Ectodermal cell (in vitro differentiated cells): ENCODE results near the gene MYBPC1.
"Not testable (repeated sequence)": the region's sequence is repeated elsewhere in the genome, so short reads cannot be mapped to it uniquely, and the experiment has no call there.

Source experiments
- H3K27ac ChIP-seq: 2 replicates; pipeline ENCODE4 v1.7.0; 2013; ENCODE audit warnings: mild to moderate bottlenecking, low read depth, low read length; ENCODE audit not compliant: insufficient read depth, poor library complexity, severe bottlenecking
- H3K27me3 ChIP-seq: 2 replicates; pipeline ENCODE4 v1.7.0; 2013; ENCODE audit warnings: mild to moderate bottlenecking, low read length; ENCODE audit not compliant: insufficient read depth, control insufficient read depth, poor library complexity, severe bottlenecking
- H3K36me3 ChIP-seq: one replicate; pipeline ENCODE4 v1.7.0; 2013; ENCODE audit warnings: low read length; ENCODE audit not compliant: control insufficient read depth, insufficient read depth
- H3K4me1 ChIP-seq: one replicate; pipeline ENCODE4 v1.7.0; 2013; ENCODE audit warnings: low read length; ENCODE audit not compliant: control insufficient read depth, insufficient read depth
- H3K4me3 ChIP-seq: 2 replicates; pipeline ENCODE4 v1.7.0; 2013; ENCODE audit warnings: low read depth, low read length, control low read depth; ENCODE audit not compliant: insufficient read depth
- H3K9me3 ChIP-seq: 2 replicates; pipeline ENCODE4 v1.7.0; 2013; ENCODE audit warnings: mild to moderate bottlenecking, low read length, moderate library complexity; ENCODE audit not compliant: control insufficient read depth
- WGBS, 2 experiments: methylation state at CpG; one replicate each; pipeline ENCODE4 v1.1.7; 2013; ENCODE audit warnings: missing lambda C conversion rate in 2 of 2; 5-methylcytosine and 5-hydroxymethylcytosine counted together

MYBPC1 gene

DNA sequence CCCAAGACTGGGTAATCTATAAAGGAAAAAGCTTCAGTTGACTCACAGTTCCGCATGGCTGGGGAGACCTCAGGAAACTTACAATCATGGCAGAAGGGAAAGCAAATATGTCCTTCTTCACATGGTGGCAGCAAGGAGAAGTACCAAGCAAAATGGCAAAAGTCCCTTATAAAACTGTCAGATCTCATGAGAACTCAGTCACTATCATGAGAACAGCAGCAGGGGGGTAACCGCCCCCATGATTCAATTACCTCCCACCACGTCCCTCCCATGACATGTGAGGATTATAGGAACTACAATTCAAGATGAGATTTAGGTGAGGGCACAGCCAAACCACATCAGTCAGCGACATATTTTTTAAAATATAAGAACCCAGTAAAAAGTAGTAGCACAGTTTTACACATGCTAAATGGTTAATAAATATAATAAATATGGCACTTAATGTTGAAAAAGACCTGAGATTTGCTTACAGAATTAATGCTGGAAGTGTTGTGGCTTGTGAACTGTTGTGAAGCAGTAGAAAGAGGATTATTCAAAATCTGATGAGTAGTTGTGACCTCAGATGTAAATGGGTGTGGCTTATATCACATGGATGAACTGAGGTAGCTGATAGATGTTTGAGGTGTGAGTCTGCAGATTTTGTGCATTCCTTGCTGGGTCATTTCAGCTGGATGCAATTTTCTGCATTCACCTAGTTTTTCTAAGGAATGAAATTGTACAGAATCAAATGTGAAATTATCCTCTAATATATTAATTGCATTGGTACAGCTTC lies 55.8 kb downstream of the MYBPC1 start:
- 50 to 87% methylated on average over 1 to 3 of the region's 4 CpGs for WGBS, 2 experiments
- Histone ChIP-seq H3K4me1 (no peaks in the 10 kb centered on the region), H3K9me3 (no peaks in the 10 kb centered on the region), H3K4me3 (no peak overlapping the region), H3K27ac (no peak overlapping the region), H3K36me3 (no peaks in the 10 kb centered on the region), H3K27me3 (no peaks in the 10 kb centered on the region)

DNA sequence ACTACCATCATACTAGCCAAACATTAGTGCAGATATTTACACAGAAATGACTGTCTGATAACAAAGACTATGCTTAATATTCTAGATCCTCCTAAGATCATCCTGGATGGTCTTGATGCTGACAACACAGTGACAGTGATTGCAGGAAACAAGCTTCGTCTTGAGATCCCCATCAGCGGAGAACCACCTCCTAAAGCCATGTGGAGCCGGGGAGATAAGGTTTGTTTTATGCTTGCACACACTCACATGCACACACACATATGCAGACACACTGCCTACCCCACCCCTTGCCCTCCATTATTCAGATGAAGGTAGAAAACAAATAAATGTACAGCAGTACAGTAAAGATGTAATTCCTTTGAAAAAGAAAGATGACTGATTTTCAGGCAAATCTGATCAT lies 58.3 kb downstream of the MYBPC1 start:
- no peaks in the 10 kb centered on the region for H3K4me1 ChIP-seq
- H3K27me3 ChIP-seq: no peaks in the 10 kb centered on the region
- no peaks in the 10 kb centered on the region for H3K36me3 ChIP-seq
- no peak overlapping the region for H3K27ac ChIP-seq
- H3K4me3 ChIP-seq: no peak overlapping the region
- 93 to 100% methylated on average over 1 to 3 of the region's 3 CpGs for WGBS, 2 experiments
- no peaks in the 10 kb centered on the region for H3K9me3 ChIP-seq

DNA sequence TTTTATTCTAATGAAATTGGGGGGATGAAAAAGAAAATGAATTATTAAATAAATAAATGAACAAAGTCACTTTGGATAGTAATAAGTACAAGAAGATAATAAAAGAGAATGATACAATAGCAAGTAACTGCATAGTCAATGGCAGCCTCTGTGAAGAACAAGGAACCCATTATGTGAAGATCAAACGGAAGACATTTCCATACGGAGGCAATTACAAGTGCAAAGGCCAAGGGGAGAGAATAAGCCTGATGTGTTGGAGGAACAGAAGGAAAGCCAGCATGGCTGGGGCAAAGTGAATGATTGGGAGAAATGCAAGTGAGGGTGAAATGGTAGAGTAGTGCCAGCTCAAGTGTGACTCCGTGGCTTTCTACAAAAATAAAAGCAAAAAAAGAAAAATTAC lies 58.7 kb downstream of the MYBPC1 start:
- Histone ChIP-seq H3K27ac (no peak overlapping the region), H3K4me3 (no peak overlapping the region), H3K4me1 (no peaks in the 10 kb centered on the region), H3K9me3 (no peaks in the 10 kb centered on the region), H3K27me3 (no peaks in the 10 kb centered on the region), H3K36me3 (no peaks in the 10 kb centered on the region)
- WGBS, 2 experiments: 44 to 57% methylated on average over 2 to 3 of the region's 3 CpGs

DNA sequence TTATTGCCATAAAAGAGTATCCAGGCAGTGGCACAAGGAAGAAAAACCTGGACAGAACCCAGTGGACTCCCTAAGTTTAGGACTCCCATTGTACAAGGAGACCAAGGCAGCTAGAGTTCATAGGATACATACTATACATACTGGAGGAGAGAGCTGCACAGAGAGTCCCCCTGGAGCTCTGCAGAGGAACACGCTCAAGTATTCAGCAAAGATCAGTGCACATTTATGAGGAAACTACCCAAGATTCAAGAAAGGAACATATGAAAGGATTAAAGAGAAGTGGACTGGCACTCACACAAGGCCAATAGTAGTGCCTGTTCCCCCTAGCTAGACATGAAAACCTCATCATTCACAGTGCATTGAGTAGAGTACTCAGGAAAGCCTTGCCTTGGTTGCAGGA lies 59.7 kb downstream of the MYBPC1 start:
- Histone ChIP-seq H3K4me3 (no peak overlapping the region), H3K27ac (no peak overlapping the region), H3K4me1 (no peaks in the 10 kb centered on the region), H3K36me3 (no peaks in the 10 kb centered on the region), H3K27me3 (no peaks in the 10 kb centered on the region), H3K9me3 (no peaks in the 10 kb centered on the region)
- 94 to 100% methylated on average over 1 of the region's 1 CpG for WGBS, 2 experiments

DNA sequence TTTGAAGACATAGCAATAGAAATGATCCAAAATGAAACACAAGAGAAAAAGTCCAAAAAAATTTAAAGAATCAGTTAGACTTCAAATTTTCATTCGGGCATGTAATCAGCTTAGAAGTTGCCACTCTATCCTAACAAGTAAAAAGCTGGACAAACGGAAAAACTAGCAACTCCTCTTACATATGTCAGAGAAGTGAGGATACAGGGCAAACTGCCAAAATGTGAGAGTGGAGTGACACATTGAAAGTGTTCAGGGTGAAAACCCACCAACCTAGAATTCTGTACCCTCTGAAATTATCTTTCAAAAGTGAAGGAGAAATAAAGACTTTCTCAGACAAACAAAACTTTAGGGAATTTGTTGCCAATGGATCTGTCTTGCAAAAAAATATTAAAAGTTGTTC lies 60.6 kb downstream of the MYBPC1 start:
- WGBS, 2 experiments: 55 to 77% methylated on average over 2 of the region's 2 CpGs
- no peaks in the 10 kb centered on the region for H3K4me1 ChIP-seq

GRCh38 chr12:101660662-101661061 lies 65.9 kb downstream of the MYBPC1 start:
- H3K9me3 ChIP-seq, H3K4me3 ChIP-seq, H3K27ac ChIP-seq, H3K36me3 ChIP-seq, H3K27me3 ChIP-seq, H3K4me1 ChIP-seq: not testable (repeated sequence)
- WGBS, 2 experiments: 89 to 93% methylated on average over 1 to 2 of the region's 2 CpGs

More for the DNA sequence above, 60.6 kb downstream of the MYBPC1 start:
- no peaks in the 10 kb centered on the region for H3K36me3 ChIP-seq
- no peaks in the 10 kb centered on the region for H3K27me3 ChIP-seq
- no peak overlapping the region for H3K4me3 ChIP-seq
- H3K9me3 ChIP-seq: no peaks in the 10 kb centered on the region
- H3K27ac ChIP-seq: no peak overlapping the region

DNA sequence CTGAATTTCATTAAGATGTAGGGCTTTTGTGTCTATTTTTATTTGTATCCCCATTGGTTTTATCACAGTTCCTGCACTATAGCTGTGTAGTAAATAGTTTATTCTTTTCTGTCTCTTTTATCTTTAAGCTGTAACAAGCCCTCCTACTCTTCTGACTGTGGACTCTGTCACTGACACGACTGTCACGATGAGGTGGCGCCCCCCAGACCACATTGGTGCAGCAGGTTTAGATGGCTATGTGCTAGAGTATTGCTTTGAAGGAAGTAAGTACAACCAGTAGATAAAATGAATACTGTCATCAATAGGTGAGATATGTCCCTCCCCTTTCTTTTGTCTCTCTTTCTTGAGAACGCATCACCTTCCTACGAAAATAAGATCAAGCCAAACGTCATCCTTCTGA lies 68.5 kb downstream of the MYBPC1 start:
- WGBS, 2 experiments: 85 to 86% methylated on average over 6 of the region's 6 CpGs
- Histone ChIP-seq H3K9me3 (no peaks in the 10 kb centered on the region), H3K36me3 (no peaks in the 10 kb centered on the region), H3K4me3 (no peak overlapping the region), H3K27me3 (no peaks in the 10 kb centered on the region), H3K27ac (no peak overlapping the region), H3K4me1 (no peaks in the 10 kb centered on the region)

- Histone ChIP-seq H3K27me3 (no peaks in the 10 kb centered on the region), H3K4me3 (no peak overlapping the region), H3K9me3 (no peaks in the 10 kb centered on the region), H3K36me3 (no peaks in the 10 kb centered on the region), H3K4me1 (no peaks in the 10 kb centered on the region), H3K27ac (no peak overlapping the region)
- WGBS, 2 experiments: 70 to 78% methylated on average over 5 to 7 of the region's 7 CpGs
Measured at GRCh38 chr12:101664992-101665391, 70.2 kb downstream of the MYBPC1 start.

DNA sequence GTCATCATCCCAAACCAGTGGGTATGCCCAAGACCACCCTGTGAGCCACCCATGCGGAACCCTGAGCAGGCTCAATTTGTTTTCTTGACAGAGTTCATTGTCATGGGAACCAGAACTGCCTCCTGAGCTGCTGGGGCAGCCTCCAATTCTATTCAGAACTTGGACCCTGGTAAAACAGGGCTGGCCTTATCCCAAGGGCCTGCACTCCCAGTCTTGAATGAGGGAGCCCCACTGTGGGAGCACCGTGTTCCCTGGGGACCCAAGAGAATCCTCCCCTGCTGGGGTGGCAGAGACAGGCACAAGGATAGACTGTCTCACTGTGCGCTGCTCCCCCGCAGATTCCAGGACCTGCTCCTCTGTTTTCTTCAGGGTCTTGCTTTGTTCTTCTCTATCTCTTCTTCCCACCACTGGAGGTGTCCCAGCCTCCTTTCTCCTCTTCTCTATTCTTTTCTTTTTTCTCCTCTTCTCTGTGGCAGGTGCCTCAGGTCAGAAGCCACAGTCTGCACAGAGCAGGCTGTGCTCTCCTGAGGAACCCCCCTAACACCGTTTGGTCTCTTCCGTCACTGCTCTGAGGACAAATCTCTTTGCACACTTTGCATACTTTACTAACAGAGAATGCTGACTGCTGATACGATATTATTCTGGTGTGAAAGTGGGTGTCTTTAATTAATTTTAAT lies 71.4 kb downstream of the MYBPC1 start:
- 84 to 86% methylated on average over 7 of the region's 7 CpGs for WGBS, 2 experiments
- Histone ChIP-seq H3K27ac (no peak overlapping the region), H3K27me3 (no peaks in the 10 kb centered on the region), H3K4me1 (no peaks in the 10 kb centered on the region), H3K9me3 (no peaks in the 10 kb centered on the region), H3K36me3 (no peaks in the 10 kb centered on the region), H3K4me3 (no peak overlapping the region)

DNA sequence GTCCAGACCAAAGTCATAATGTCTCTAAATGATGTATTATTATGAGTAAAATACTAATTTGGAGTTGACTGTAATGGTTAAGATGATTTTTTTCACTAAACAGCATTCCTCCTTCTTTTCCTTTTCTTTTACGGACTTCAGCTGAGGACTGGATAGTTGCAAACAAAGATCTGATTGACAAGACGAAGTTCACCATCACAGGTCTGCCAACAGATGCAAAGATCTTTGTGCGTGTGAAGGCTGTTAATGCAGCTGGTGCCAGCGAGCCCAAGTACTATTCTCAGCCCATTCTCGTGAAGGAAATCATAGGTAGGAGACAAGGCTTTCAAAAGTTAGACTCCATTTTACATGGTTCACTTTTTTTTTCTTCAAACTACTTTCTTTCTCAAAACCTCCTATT lies 72.8 kb downstream of the MYBPC1 start:
- no peaks in the 10 kb centered on the region for H3K4me1 ChIP-seq
- no peaks in the 10 kb centered on the region for H3K9me3 ChIP-seq
- H3K27ac ChIP-seq: no peak overlapping the region
- 87 to 95% methylated on average over 5 of the region's 5 CpGs for WGBS, 2 experiments
- no peaks in the 10 kb centered on the region for H3K36me3 ChIP-seq
- no peak overlapping the region for H3K4me3 ChIP-seq
- no peaks in the 10 kb centered on the region for H3K27me3 ChIP-seq
